CD14-positive monocyte (primary cell): Measurements from ENCODE around the gene KRTAP10-1. TPM values are rescaled to one million over a fixed set of nuclear protein-coding genes. Genes with fewer than 3 reads are reported as not detected.

ENCODE experiments used
- DNase-seq, 3 donors: peaks; one replicate each; pipeline ENCODE4 v3.0.0-alpha.2; 2011 to 2022
- H2AFZ ChIP-seq: 2 replicates; pipeline ENCODE4 v1.6.0; 2012; ENCODE audit warnings: mild to moderate bottlenecking, low read depth, low read length, inconsistent platforms; ENCODE audit not compliant: insufficient read depth, poor library complexity, severe bottlenecking
- H3K27ac ChIP-seq, 2 donors: 1 replicate in 1 of 2; 2 replicates in 1 of 2; pipeline ENCODE4 v1.5.1; 2012 to 2013; ENCODE audit warnings: low read length in 2 of 2, control low read depth in 1 of 2, inconsistent platforms in 1 of 2, low read depth in 1 of 2, mild to moderate bottlenecking in 1 of 2
- H3K27me3 ChIP-seq, 2 donors: one replicate each; pipeline versions ENCODE4 v1.6.0 to v1.6.1; 2011 to 2013; ENCODE audit warnings: low read length in 2 of 2; ENCODE audit not compliant: control insufficient read depth in 2 of 2, insufficient read depth in 2 of 2
- H3K36me3 ChIP-seq, 2 donors: replicated peaks in 1 of 2; 1 replicate in 1 of 2; 2 replicates in 1 of 2; pipeline versions ENCODE4 v1.5.1 to v1.6.1; 2012 to 2013; ENCODE audit warnings: low read length in 2 of 2, control low read depth in 1 of 2, inconsistent platforms in 1 of 2, mild to moderate bottlenecking in 1 of 2; ENCODE audit not compliant: insufficient read depth in 2 of 2, control insufficient read depth in 1 of 2
- H3K4me1 ChIP-seq, 2 donors: 1 replicate in 1 of 2; 2 replicates in 1 of 2; pipeline versions ENCODE4 v1.5.1 to v1.6.1; 2012 to 2013; ENCODE audit warnings: low read length in 2 of 2, control low read depth in 1 of 2, inconsistent platforms in 1 of 2, mild to moderate bottlenecking in 1 of 2, moderate library complexity in 1 of 2; ENCODE audit not compliant: insufficient read depth in 2 of 2, control insufficient read depth in 1 of 2
- H3K4me2 ChIP-seq: replicated peaks from 2 replicates; pipeline ENCODE3; 2012; ENCODE audit warnings: low read length, moderate library complexity, mild to moderate bottlenecking; ENCODE audit not compliant: poor library complexity, severe bottlenecking; ENCODE audit errors: extremely low read depth
- H3K4me3 ChIP-seq, 3 experiments: fragments of 200-600 bp in 1 of 3; sonication (generic) in 1 of 3; replicated peaks in 1 of 3; 1 replicate in 2 of 3; 2 replicates in 1 of 3; pipeline ENCODE4 v1.5.1; 2011 to 2013; ENCODE audit warnings: low read length in 3 of 3, mild to moderate bottlenecking in 3 of 3, control low read depth in 2 of 3, low read depth in 2 of 3, inconsistent platforms in 1 of 3, moderate library complexity in 1 of 3
- H3K79me2 ChIP-seq: 2 replicates; pipeline ENCODE4 v1.6.0; 2012; ENCODE audit warnings: mild to moderate bottlenecking, control low read depth, inconsistent platforms, low read length, moderate library complexity; ENCODE audit not compliant: insufficient read depth
- H3K9ac ChIP-seq: 2 replicates; pipeline ENCODE4 v1.6.0; 2017; ENCODE audit warnings: low read length, mild to moderate bottlenecking; ENCODE audit not compliant: insufficient read depth, poor library complexity, severe bottlenecking
- H3K9me3 ChIP-seq, 2 donors: replicated peaks in 1 of 2; 1 replicate in 1 of 2; 2 replicates in 1 of 2; pipeline versions ENCODE4 v1.5.1 to v1.6.1; 2012 to 2013; ENCODE audit warnings: low read length in 2 of 2, control low read depth in 1 of 2; ENCODE audit not compliant: control insufficient read depth in 1 of 2, insufficient read depth in 1 of 2
- H4K20me1 ChIP-seq: 2 replicates; pipeline ENCODE4 v1.6.0; 2012; ENCODE audit warnings: mild to moderate bottlenecking, low read length, control low read depth, moderate library complexity; ENCODE audit not compliant: insufficient read depth
- H3K27ac Mint-ChIP-seq, 7 donors: one replicate each; pipeline ENCODE4 v1.8.0; 2020; ENCODE audit warnings: mild to moderate bottlenecking in 7 of 7, mixed read lengths in 7 of 7, moderate library complexity in 6 of 7, inconsistent platforms in 2 of 7
- H3K27me3 Mint-ChIP-seq, 3 donors: one replicate each; pipeline ENCODE4 v1.8.0; 2021 to 2022; ENCODE audit warnings: low read depth in 3 of 3, mild to moderate bottlenecking in 3 of 3, mixed read lengths in 3 of 3, moderate library complexity in 3 of 3, inconsistent platforms in 1 of 3
- H3K36me3 Mint-ChIP-seq, 2 donors: one replicate each; pipeline ENCODE4 v1.8.0; 2020; ENCODE audit warnings: mixed read lengths in 2 of 2, inconsistent platforms in 1 of 2, mild to moderate bottlenecking in 1 of 2
- H3K4me1 Mint-ChIP-seq: one replicate; pipeline ENCODE4 v1.8.0; 2020; ENCODE audit warnings: mild to moderate bottlenecking, mixed read lengths
- H3K4me3 Mint-ChIP-seq, 2 donors: one replicate each; pipeline ENCODE4 v1.8.0; 2020; ENCODE audit warnings: mild to moderate bottlenecking in 2 of 2, mixed read lengths in 2 of 2, moderate library complexity in 1 of 2
- H3K9me3 Mint-ChIP-seq, 7 donors: one replicate each; pipeline ENCODE4 v1.8.0; 2020 to 2022; ENCODE audit warnings: mixed read lengths in 7 of 7, mild to moderate bottlenecking in 6 of 7, moderate library complexity in 6 of 7, inconsistent platforms in 2 of 7
- WGBS: methylation state at CpG from one replicate; pipeline ENCODE4 v1.1.5; 2013; ENCODE audit warnings: missing lambda C conversion rate; ENCODE audit not compliant: insufficient coverage; 5-methylcytosine and 5-hydroxymethylcytosine counted together
- intact Hi-C, 2 donors: fragments of 100-400 bp; cut with micrococcal nuclease; formaldehyde crosslinking; loops; one replicate each; pipeline versions ENCODE4 v1.15.0 to v1.15.1; 2023
- polyA plus RNA-seq, 3 donors: library from polyadenylated mRNA; depleted of rRNA in 1 of 3; unstranded in 2 of 3; stranded (reverse) in 1 of 3; fragments of 300-500 nt in 2 of 3; fragments of >200 nt in 1 of 3; fragmentation: Illumina TruSeq in 2 of 3; gene quantifications; 1 replicate in 2 of 3; 2 replicates in 1 of 3; pipeline ENCODE4 v1.2.3, GENCODE V29; 2012 to 2021
- TF ChIP-seq, protein P1 (sequence below): fragments of 200-600 bp; IDR thresholded peaks from one replicate; pipeline ENCODE4 v1.8.0; 2022; ENCODE audit warnings: antibody characterized with exemption, mild to moderate bottlenecking

KRTAP10-1 gene
- polyA plus RNA-seq, 3 donors = not detected

- Mint-ChIP-seq H3K27ac (no peak overlapping the region), H3K4me1 (peaks cover 2% of the 10 kb centered on the region), H3K36me3 (no peaks in the 10 kb centered on the region), H3K4me3 (no peak overlapping the region), H3K9me3 (peaks cover 7 to 32% (median 16%) of the 10 kb centered on the region in 7 donors), H3K27me3 (peaks cover 6 to 18% (median 13%) of the 10 kb centered on the region in 3 donors)
- Histone ChIP-seq H3K9me3 (peaks cover 0 to 21% of the 10 kb centered on the region in 2 donors), H3K9ac (no peak overlapping the region), H4K20me1 (no peaks in the 10 kb centered on the region), H3K4me2 (no peak overlapping the region), H3K36me3 (no peaks in the 10 kb centered on the region), H3K27ac (no peak overlapping the region), H3K27me3 (no peaks in the 10 kb centered on the region), H2AFZ (no peak overlapping the region), H3K4me3 (no peak overlapping the region), H3K4me1 (no peaks in the 10 kb centered on the region), H3K79me2 (no peaks in the 10 kb centered on the region)
- intact Hi-C loops = no loop called here
- TF ChIP-seq, protein P1, sequence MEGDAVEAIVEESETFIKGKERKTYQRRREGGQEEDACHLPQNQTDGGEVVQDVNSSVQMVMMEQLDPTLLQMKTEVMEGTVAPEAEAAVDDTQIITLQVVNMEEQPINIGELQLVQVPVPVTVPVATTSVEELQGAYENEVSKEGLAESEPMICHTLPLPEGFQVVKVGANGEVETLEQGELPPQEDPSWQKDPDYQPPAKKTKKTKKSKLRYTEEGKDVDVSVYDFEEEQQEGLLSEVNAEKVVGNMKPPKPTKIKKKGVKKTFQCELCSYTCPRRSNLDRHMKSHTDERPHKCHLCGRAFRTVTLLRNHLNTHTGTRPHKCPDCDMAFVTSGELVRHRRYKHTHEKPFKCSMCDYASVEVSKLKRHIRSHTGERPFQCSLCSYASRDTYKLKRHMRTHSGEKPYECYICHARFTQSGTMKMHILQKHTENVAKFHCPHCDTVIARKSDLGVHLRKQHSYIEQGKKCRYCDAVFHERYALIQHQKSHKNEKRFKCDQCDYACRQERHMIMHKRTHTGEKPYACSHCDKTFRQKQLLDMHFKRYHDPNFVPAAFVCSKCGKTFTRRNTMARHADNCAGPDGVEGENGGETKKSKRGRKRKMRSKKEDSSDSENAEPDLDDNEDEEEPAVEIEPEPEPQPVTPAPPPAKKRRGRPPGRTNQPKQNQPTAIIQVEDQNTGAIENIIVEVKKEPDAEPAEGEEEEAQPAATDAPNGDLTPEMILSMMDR = no peak
- no peak for DNase-seq
- 100% methylated on average over 2 of the region's 4 CpGs for WGBS
These were observed 31.3 kb upstream of the KRTAP10-1 start for GRCh38 chr21:44571296-44571695.

GRCh38 chr21:44569861-44570517 is 30.0 kb upstream of the KRTAP10-1 start:
- no peaks in the 10 kb centered on the region for H3K27me3 ChIP-seq
- Mint-ChIP-seq H3K27ac (peak overlapping the region in 2 of 7 donors; percentile 14 to 28), H3K4me3 (peak overlapping the region in 1 of 2 donors; percentile 10), H3K27me3 (peaks cover 6 to 17% (median 13%) of the 10 kb centered on the region in 3 donors), H3K9me3 (peaks cover 3 to 23% (median 12%) of the 10 kb centered on the region in 7 donors), H3K36me3 (no peaks in the 10 kb centered on the region), H3K4me1 (peaks cover 8% of the 10 kb centered on the region)
- peaks cover 0 to 15% of the 10 kb centered on the region in 2 donors for H3K9me3 ChIP-seq
- DNase-seq = no peak
- peaks cover 0 to 4% of the 10 kb centered on the region in 2 donors for H3K4me1 ChIP-seq
- no peak overlapping the region for H3K4me3 ChIP-seq
- no peaks in the 10 kb centered on the region for H3K79me2 ChIP-seq
- H3K36me3 ChIP-seq = no peaks in the 10 kb centered on the region
- TF ChIP-seq, protein P1 = no peak
- H4K20me1 ChIP-seq = no peaks in the 10 kb centered on the region
- no peak overlapping the region for H3K4me2 ChIP-seq
- intact Hi-C loops = no loop called here
- no peak overlapping the region for H3K9ac ChIP-seq
- H3K27ac ChIP-seq = no peak overlapping the region
- H2AFZ ChIP-seq = no peak overlapping the region
- WGBS = 85% methylated on average over 11 of the region's 12 CpGs
